ENCODE measurements around the gene IL10.

GRCh38 chr1:206745301-206745700 is 27.0 kb downstream of the IL10 start:
- TF ChIP-seq CTCF (optimal IDR thresholded peaks at IDR 0.05 in 1 of 3, IDR thresholded peaks at IDR 0.05 in 1 of 3, conservative IDR thresholded peaks at IDR 0.05 in 1 of 3; ENCODE audit: extremely low read depth in 1 of 3, insufficient read depth in 2 of 3, low read length in 3 of 3) (no peak), EZH2 (IDR thresholded peaks at IDR 0.05; ENCODE audit: low read length) (no peak)

Data from keratinocyte (primary cell).